ENCODE results near the gene VPS41.

The VPS41 gene

GRCh38 chr7:38829488-38830165, 79.4 kb downstream of the VPS41 start:
- no peaks in the 10 kb centered on the region for H3K79me2 ChIP-seq (ENCODE audit: insufficient read depth, low read length)
- TF ChIP-seq EZH2 (IDR thresholded peaks at IDR 0.05; ENCODE audit: borderline replicate concordance, low read depth, low read length, severe bottlenecking), result no peak
- no peak for TF ChIP-seq CTCF (IDR thresholded peaks at IDR 0.05; ENCODE audit: borderline replicate concordance, extremely low read depth, low read length, poor library complexity, severe bottlenecking)
- no peaks in the 10 kb centered on the region for H3K4me1 ChIP-seq (ENCODE audit: insufficient read depth, low read length)
- H3K9ac ChIP-seq (ENCODE audit: low read depth, low read length), result no peak overlapping the region
- H3K27me3 ChIP-seq (ENCODE audit: insufficient read depth, low read length, poor library complexity), result no peaks in the 10 kb centered on the region
- no peak overlapping the region for H3K27ac ChIP-seq (ENCODE audit: low read length)
- no peaks in the 10 kb centered on the region for H4K20me1 ChIP-seq (ENCODE audit: insufficient read depth, low read length)
- H3K36me3 ChIP-seq (ENCODE audit: insufficient read depth, low read length), result peaks cover 4% of the 10 kb centered on the region; the same call in 1 of the 2 replicates
- no peaks in the 10 kb centered on the region for H3K9me3 ChIP-seq (ENCODE audit: insufficient read depth, low read length, severe bottlenecking)
- ATAC-seq (ENCODE audit: insufficient read depth, low read depth), result no peak
- H2AFZ ChIP-seq (ENCODE audit: low read depth, low read length), result no peak overlapping the region
- H3K4me3 ChIP-seq (ENCODE audit: low read depth in 1 of 2, low read length in 2 of 2), result no peak overlapping the region
- no peak overlapping the region for H3K4me2 ChIP-seq (ENCODE audit: insufficient read depth, low read length)
- no peak for DNase-seq

- Histone ChIP-seq H3K9ac (ENCODE audit: low read depth, low read length) (no peak overlapping the region), H4K20me1 (ENCODE audit: insufficient read depth, low read length) (no peaks in the 10 kb centered on the region), H3K4me3 (ENCODE audit: low read depth in 1 of 2, low read length in 2 of 2) (no peak overlapping the region), H3K27me3 (ENCODE audit: insufficient read depth, low read length, poor library complexity) (no peaks in the 10 kb centered on the region), H3K79me2 (ENCODE audit: insufficient read depth, low read length) (no peaks in the 10 kb centered on the region), H3K4me2 (ENCODE audit: insufficient read depth, low read length) (no peak overlapping the region), H2AFZ (ENCODE audit: low read depth, low read length) (no peak overlapping the region), H3K9me3 (ENCODE audit: insufficient read depth, low read length, severe bottlenecking) (peaks cover 8% of the 10 kb centered on the region), H3K4me1 (ENCODE audit: insufficient read depth, low read length) (no peaks in the 10 kb centered on the region), H3K27ac (ENCODE audit: low read length) (no peak overlapping the region), H3K36me3 (ENCODE audit: insufficient read depth, low read length) (peaks cover 4% of the 10 kb centered on the region; the same call in 1 of the 2 replicates)
- DNase-seq (no peak), ATAC-seq (ENCODE audit: insufficient read depth, low read depth) (no peak)
- TF ChIP-seq CTCF (IDR thresholded peaks at IDR 0.05; ENCODE audit: borderline replicate concordance, extremely low read depth, low read length, poor library complexity, severe bottlenecking), result no peak
- no peak for TF ChIP-seq EZH2 (IDR thresholded peaks at IDR 0.05; ENCODE audit: borderline replicate concordance, low read depth, low read length, severe bottlenecking)
Observed at GRCh38 chr7:38828026-38828425, 81.0 kb downstream of the VPS41 start.

GRCh38 chr7:38825721-38826440, 83.1 kb downstream of the VPS41 start:
- H2AFZ ChIP-seq (ENCODE audit: low read depth, low read length), result no peak overlapping the region
- no peaks in the 10 kb centered on the region for H4K20me1 ChIP-seq (ENCODE audit: insufficient read depth, low read length)
- no peak overlapping the region for H3K27ac ChIP-seq (ENCODE audit: low read length)
- no peak for TF ChIP-seq EZH2 (IDR thresholded peaks at IDR 0.05; ENCODE audit: borderline replicate concordance, low read depth, low read length, severe bottlenecking)
- TF ChIP-seq CTCF (IDR thresholded peaks at IDR 0.05; ENCODE audit: borderline replicate concordance, extremely low read depth, low read length, poor library complexity, severe bottlenecking), result no peak
- no peak overlapping the region for H3K9ac ChIP-seq (ENCODE audit: low read depth, low read length)
- H3K36me3 ChIP-seq (ENCODE audit: insufficient read depth, low read length), result peaks cover 4% of the 10 kb centered on the region; the same call in 1 of the 2 replicates
- H3K4me1 ChIP-seq (ENCODE audit: insufficient read depth, low read length), result no peaks in the 10 kb centered on the region
- H3K4me3 ChIP-seq (ENCODE audit: low read depth in 1 of 2, low read length in 2 of 2), result no peak overlapping the region
- H3K79me2 ChIP-seq (ENCODE audit: insufficient read depth, low read length), result no peaks in the 10 kb centered on the region
- peaks cover 9% of the 10 kb centered on the region for H3K9me3 ChIP-seq (ENCODE audit: insufficient read depth, low read length, severe bottlenecking)
- no peaks in the 10 kb centered on the region for H3K27me3 ChIP-seq (ENCODE audit: insufficient read depth, low read length, poor library complexity)
- H3K4me2 ChIP-seq (ENCODE audit: insufficient read depth, low read length), result no peak overlapping the region
- no peak for ATAC-seq (ENCODE audit: insufficient read depth, low read depth)
- DNase-seq, result no peak

Data from DND-41 (cell line).